Mesothelial cell of epicardium (in vitro differentiated cells): ENCODE results near the gene ALS2. TPM values are rescaled to one million over a fixed set of nuclear protein-coding genes. Genes with fewer than 3 reads are reported as not detected.

Source experiments
- DNase-seq, 2 experiments: peaks; one replicate each; pipeline ENCODE4 v3.0.0; 2021; ENCODE audit warnings: low spot score in 2 of 2; ENCODE audit not compliant: unreplicated experiment in 2 of 2
- H3K27ac Mint-ChIP-seq: 2 replicates; pipeline ENCODE4 v1.8.0; 2021; ENCODE audit warnings: mixed read lengths
- H3K27me3 Mint-ChIP-seq: 2 replicates; pipeline ENCODE4 v1.8.0; 2021; ENCODE audit warnings: low read depth, mixed read lengths
- H3K36me3 Mint-ChIP-seq: 2 replicates; pipeline ENCODE4 v1.8.0; 2021; ENCODE audit warnings: mixed read lengths
- H3K4me1 Mint-ChIP-seq: 2 replicates; pipeline ENCODE4 v1.8.0; 2021; ENCODE audit warnings: mixed read lengths
- H3K4me3 Mint-ChIP-seq: 2 replicates; pipeline ENCODE4 v1.8.0; 2021; ENCODE audit warnings: mild to moderate bottlenecking, moderate library complexity, mixed read lengths
- H3K9me3 Mint-ChIP-seq: 2 replicates; pipeline ENCODE4 v1.8.0; 2021; ENCODE audit warnings: mixed read lengths
- CTCF ChIP-seq: fragments of 200-600 bp; sonication (generic); IDR thresholded peaks from one replicate; pipeline ENCODE4 v1.5.0; 2021; ENCODE audit warnings: antibody characterized with exemption; ENCODE audit not compliant: unreplicated experiment
- total RNA-seq: library from RNA; stranded (reverse); gene quantifications from 3 replicates; pipeline ENCODE4 v1.2.1, GENCODE V29; 2021

ALS2 gene
- total RNA-seq, 1 donor from 2014 or later, result 36.1 TPM

GRCh38 chr2:201754717-201755415 is 25.9 kb downstream of the ALS2 start:
- no peak overlapping the region for H3K27ac Mint-ChIP-seq
- peaks cover 8% of the 10 kb centered on the region for H3K4me1 Mint-ChIP-seq
- no peak for TF ChIP-seq CTCF
- no peaks in the 10 kb centered on the region for H3K9me3 Mint-ChIP-seq
- peaks cover 6% of the 10 kb centered on the region for H3K36me3 Mint-ChIP-seq
- DNase-seq, result no peak
- H3K27me3 Mint-ChIP-seq, result no peaks in the 10 kb centered on the region
- no peak overlapping the region for H3K4me3 Mint-ChIP-seq

GRCh38 chr2:201751566-201751965 is 29.2 kb downstream of the ALS2 start:
- no peaks in the 10 kb centered on the region for H3K4me1 Mint-ChIP-seq
- no peaks in the 10 kb centered on the region for H3K9me3 Mint-ChIP-seq
- H3K36me3 Mint-ChIP-seq, result peaks cover 14% of the 10 kb centered on the region
- no peaks in the 10 kb centered on the region for H3K27me3 Mint-ChIP-seq
- no peak overlapping the region for H3K27ac Mint-ChIP-seq
- no peak for TF ChIP-seq CTCF
- DNase-seq, result no peak
- no peak overlapping the region for H3K4me3 Mint-ChIP-seq

GRCh38 chr2:201746551-201746950 is 34.2 kb downstream of the ALS2 start:
- Mint-ChIP-seq H3K4me3 (no peak overlapping the region), H3K4me1 (no peaks in the 10 kb centered on the region), H3K36me3 (peaks cover 23% of the 10 kb centered on the region), H3K27ac (no peak overlapping the region), H3K27me3 (no peaks in the 10 kb centered on the region), H3K9me3 (no peaks in the 10 kb centered on the region)
- no peak for DNase-seq
- TF ChIP-seq CTCF, result no peak

GRCh38 chr2:201735486-201735885 is 45.2 kb downstream of the ALS2 start:
- Mint-ChIP-seq H3K27me3 (no peaks in the 10 kb centered on the region), H3K4me1 (no peaks in the 10 kb centered on the region), H3K27ac (no peak overlapping the region), H3K4me3 (no peak overlapping the region), H3K9me3 (peaks cover 23% of the 10 kb centered on the region), H3K36me3 (peaks cover 45% of the 10 kb centered on the region)
- no peak for TF ChIP-seq CTCF
- DNase-seq, result no peak

GRCh38 chr2:201734111-201734510 is 46.6 kb downstream of the ALS2 start:
- peaks cover 50% of the 10 kb centered on the region for H3K36me3 Mint-ChIP-seq
- TF ChIP-seq CTCF, result no peak
- no peak overlapping the region for H3K27ac Mint-ChIP-seq

More at GRCh38 chr2:201734111-201734510, 46.6 kb downstream of the ALS2 start:
- no peaks in the 10 kb centered on the region for H3K4me1 Mint-ChIP-seq
- no peak overlapping the region for H3K4me3 Mint-ChIP-seq
- DNase-seq, result no peak
- H3K27me3 Mint-ChIP-seq, result no peaks in the 10 kb centered on the region
- H3K9me3 Mint-ChIP-seq, result peaks cover 23% of the 10 kb centered on the region
